ENCODE measurements around the gene BHLHE40. TPM values are rescaled to one million over a fixed set of nuclear protein-coding genes. Genes with fewer than 3 reads are reported as not detected.

The BHLHE40 gene
- total RNA-seq, 2 experiments from 2014 or later: 167 to 182 TPM

DNA sequence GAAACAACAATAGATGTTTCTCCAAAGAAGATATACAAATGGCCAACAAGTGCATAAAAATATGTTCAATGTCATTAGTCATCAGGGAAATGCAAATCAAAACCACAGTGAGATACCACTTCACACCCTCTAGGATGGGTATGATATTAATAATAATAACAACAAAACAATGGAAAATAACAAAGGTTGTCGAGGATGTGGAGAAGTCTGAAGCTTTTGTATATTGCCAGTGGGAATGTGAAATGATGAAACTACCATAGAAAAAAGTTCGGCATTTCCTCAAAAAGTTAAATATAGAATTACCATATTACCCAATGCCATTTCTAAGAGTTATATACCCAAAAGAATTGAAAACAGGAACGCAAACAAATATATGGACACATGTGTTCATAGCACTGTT lies 10.8 kb downstream of the BHLHE40 start:
- DNase-seq (no peak), ATAC-seq (ENCODE audit: poor library complexity) (no peak)
- no peaks in the 10 kb centered on the region for H3K36me3 ChIP-seq (ENCODE audit: insufficient read depth, low read length)
- H3K27me3 Mint-ChIP-seq: no peaks in the 10 kb centered on the region
- H3K4me1 Mint-ChIP-seq (ENCODE audit: low read depth): peaks cover 22% of the 10 kb centered on the region
- ChIA-PET CTCF (no interaction called here), POLR2A (no interaction called here)
- no peak overlapping the region for H3K27ac ChIP-seq (ENCODE audit: low read depth in 1 of 2, low read length in 2 of 2)
- no peaks in the 10 kb centered on the region for H3K9me3 Mint-ChIP-seq
- peaks cover 30% of the 10 kb centered on the region for H3K4me1 ChIP-seq (ENCODE audit: insufficient read depth, low read length)
- H3K36me3 Mint-ChIP-seq (ENCODE audit: low read depth): no peaks in the 10 kb centered on the region
- H3K4me3 ChIP-seq (ENCODE audit: low read length): no peak overlapping the region
- no peaks in the 10 kb centered on the region for H3K27me3 ChIP-seq (ENCODE audit: control insufficient read depth in 1 of 2, insufficient read depth in 2 of 2, low read length in 2 of 2)
- intact Hi-C loops (cut with DNase I, micrococcal nuclease): no loop called here
- no peak overlapping the region for H3K27ac Mint-ChIP-seq
- no peaks in the 10 kb centered on the region for H3K9me3 ChIP-seq (ENCODE audit: control insufficient read depth in 1 of 2, insufficient read depth in 1 of 2, low read length in 2 of 2)
- TF ChIP-seq, protein P1, sequence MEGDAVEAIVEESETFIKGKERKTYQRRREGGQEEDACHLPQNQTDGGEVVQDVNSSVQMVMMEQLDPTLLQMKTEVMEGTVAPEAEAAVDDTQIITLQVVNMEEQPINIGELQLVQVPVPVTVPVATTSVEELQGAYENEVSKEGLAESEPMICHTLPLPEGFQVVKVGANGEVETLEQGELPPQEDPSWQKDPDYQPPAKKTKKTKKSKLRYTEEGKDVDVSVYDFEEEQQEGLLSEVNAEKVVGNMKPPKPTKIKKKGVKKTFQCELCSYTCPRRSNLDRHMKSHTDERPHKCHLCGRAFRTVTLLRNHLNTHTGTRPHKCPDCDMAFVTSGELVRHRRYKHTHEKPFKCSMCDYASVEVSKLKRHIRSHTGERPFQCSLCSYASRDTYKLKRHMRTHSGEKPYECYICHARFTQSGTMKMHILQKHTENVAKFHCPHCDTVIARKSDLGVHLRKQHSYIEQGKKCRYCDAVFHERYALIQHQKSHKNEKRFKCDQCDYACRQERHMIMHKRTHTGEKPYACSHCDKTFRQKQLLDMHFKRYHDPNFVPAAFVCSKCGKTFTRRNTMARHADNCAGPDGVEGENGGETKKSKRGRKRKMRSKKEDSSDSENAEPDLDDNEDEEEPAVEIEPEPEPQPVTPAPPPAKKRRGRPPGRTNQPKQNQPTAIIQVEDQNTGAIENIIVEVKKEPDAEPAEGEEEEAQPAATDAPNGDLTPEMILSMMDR (IDR thresholded peaks at IDR 0.05): no peak
- H3K4me3 Mint-ChIP-seq: no peak overlapping the region

DNA sequence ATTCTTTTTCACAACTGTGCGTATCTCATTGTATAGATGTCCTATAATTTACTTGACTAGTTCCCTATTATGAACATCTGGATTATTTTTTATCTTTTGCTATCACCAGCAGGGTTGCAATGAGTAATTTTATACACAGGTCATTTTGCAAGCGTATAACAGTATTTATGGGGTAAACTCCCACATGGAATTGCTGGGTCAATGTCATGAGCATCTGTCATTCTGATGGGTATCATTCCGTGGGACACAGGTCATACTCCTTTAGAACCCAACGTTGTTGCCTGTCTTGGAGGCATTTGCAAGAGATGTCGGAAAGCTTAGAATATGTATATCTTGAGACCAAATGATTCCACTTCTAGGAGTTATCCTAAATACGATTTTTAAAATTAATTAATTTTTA lies 12.9 kb downstream of the BHLHE40 start:
- H3K27me3 ChIP-seq (ENCODE audit: control insufficient read depth in 1 of 2, insufficient read depth in 2 of 2, low read length in 2 of 2): no peaks in the 10 kb centered on the region
- Mint-ChIP-seq H3K4me3 (no peak overlapping the region), H3K9me3 (no peaks in the 10 kb centered on the region), H3K4me1 (ENCODE audit: low read depth) (peaks cover 4% of the 10 kb centered on the region), H3K27ac (no peak overlapping the region), H3K36me3 (ENCODE audit: low read depth) (no peaks in the 10 kb centered on the region), H3K27me3 (no peaks in the 10 kb centered on the region)
- intact Hi-C loops (cut with DNase I, micrococcal nuclease): no loop called here
- H3K4me1 ChIP-seq (ENCODE audit: insufficient read depth, low read length): peaks cover 10% of the 10 kb centered on the region
- no peaks in the 10 kb centered on the region for H3K36me3 ChIP-seq (ENCODE audit: insufficient read depth, low read length)
- CTCF ChIA-PET: interaction anchor here (1.0 to 1.5 kb wide), 3 partner anchors 12 to 281 kb away, joined by 3 to 6 read pairs (median 6); no protein-coding TSS in a partner anchor
- TF ChIP-seq, protein P1 (IDR thresholded peaks at IDR 0.05): no peak
- POLR2A ChIA-PET: interaction anchor here (1.6 kb wide), 1 partner anchor 8 kb away, joined by 6 read pairs; no protein-coding TSS in a partner anchor
- no peaks in the 10 kb centered on the region for H3K9me3 ChIP-seq (ENCODE audit: control insufficient read depth in 1 of 2, insufficient read depth in 1 of 2, low read length in 2 of 2)
- DNase-seq (no peak), ATAC-seq (ENCODE audit: poor library complexity) (no peak)
- H3K27ac ChIP-seq (ENCODE audit: low read depth in 1 of 2, low read length in 2 of 2): no peak overlapping the region
- no peak overlapping the region for H3K4me3 ChIP-seq (ENCODE audit: low read length)

DNA sequence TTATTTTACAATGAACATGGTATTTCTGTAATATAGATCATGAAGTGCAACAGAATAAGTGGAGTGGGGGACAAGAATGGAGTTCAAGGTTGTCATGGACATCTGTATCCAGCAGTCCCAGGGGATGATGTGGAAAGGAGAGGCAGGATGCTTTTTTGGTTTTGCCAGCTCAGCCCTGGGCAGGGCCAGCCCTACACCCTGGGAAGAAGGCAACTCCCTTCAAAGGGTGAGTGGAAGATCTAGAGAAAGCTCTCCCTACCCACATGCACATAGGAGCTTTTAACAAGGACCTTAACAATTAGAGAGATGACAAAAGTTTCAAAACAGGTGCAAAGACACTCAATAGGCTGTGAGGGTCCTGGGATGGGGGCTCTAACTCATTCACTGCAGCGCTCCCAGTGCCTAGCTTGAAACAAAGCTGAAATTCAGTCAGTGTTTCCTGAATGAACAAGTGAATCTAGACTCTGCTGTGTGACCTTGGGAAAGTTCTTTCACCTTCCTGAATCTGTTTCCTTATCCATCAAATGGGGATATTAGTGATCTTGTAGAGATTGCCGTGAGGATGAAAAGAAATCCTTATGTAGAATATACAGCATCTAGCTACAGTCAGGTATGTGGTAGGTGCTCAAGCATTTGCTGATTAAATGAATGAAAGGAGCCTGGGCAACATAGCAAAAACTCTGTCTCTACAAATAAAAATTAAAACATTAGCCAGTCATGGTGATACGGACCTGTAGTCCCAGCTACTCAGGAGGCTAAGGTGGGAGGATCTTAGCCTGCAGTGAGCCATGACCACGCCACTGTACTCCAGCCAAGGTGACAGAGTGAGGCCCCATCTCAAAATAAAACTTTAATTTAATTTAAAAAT lies 14.3 kb downstream of the BHLHE40 start:
- ChIA-PET CTCF (interaction anchor here (1.0 kb wide), 2 partner anchors 9 to 28 kb away, joined by 3 read pairs; no protein-coding TSS in a partner anchor), POLR2A (interaction anchor here (1.6 kb wide), 1 partner anchor 10 kb away, joined by 6 read pairs; no protein-coding TSS in a partner anchor)
- Histone ChIP-seq H3K4me1 (ENCODE audit: insufficient read depth, low read length) (peaks cover 7% of the 10 kb centered on the region), H3K9me3 (ENCODE audit: control insufficient read depth in 1 of 2, insufficient read depth in 1 of 2, low read length in 2 of 2) (no peaks in the 10 kb centered on the region), H3K27ac (ENCODE audit: low read depth in 1 of 2, low read length in 2 of 2) (no peak overlapping the region), H3K36me3 (ENCODE audit: insufficient read depth, low read length) (no peaks in the 10 kb centered on the region), H3K4me3 (ENCODE audit: low read length) (no peak overlapping the region), H3K27me3 (ENCODE audit: control insufficient read depth in 1 of 2, insufficient read depth in 2 of 2, low read length in 2 of 2) (no peaks in the 10 kb centered on the region)
- Mint-ChIP-seq H3K27ac (no peak overlapping the region), H3K9me3 (no peaks in the 10 kb centered on the region), H3K4me1 (ENCODE audit: low read depth) (no peaks in the 10 kb centered on the region), H3K4me3 (no peak overlapping the region), H3K36me3 (ENCODE audit: low read depth) (no peaks in the 10 kb centered on the region), H3K27me3 (no peaks in the 10 kb centered on the region)
- TF ChIP-seq, protein P1 (IDR thresholded peaks at IDR 0.05): no peak
- DNase-seq (no peak), ATAC-seq (ENCODE audit: poor library complexity) (no peak)
- intact Hi-C loops (cut with DNase I, micrococcal nuclease): no loop called here

Measured in CD4-positive, alpha-beta T cell (primary cell).